GM21528 (cell line): Measurements from ENCODE around the gene DVL1.
"Not testable (repeated sequence)": the region's sequence is repeated elsewhere in the genome, so short reads cannot be mapped to it uniquely, and the experiment has no call there.

ENCODE experiments used
- ATAC-seq: cut with Tn5 transposase; IDR thresholded peaks from one replicate; pipeline ENCODE4 v1.9.1; 2021; ENCODE audit warnings: mild to moderate bottlenecking, moderate library complexity; ENCODE audit not compliant: unreplicated experiment, low FRiP score

DVL1 gene

GRCh38 chr1:1373815-1374588, 24.8 kb upstream of the DVL1 start:
- ATAC-seq, result no peak

- ATAC-seq, result no peak
Measured at GRCh38 chr1:1373051-1373814, 24.0 kb upstream of the DVL1 start.

DNA sequence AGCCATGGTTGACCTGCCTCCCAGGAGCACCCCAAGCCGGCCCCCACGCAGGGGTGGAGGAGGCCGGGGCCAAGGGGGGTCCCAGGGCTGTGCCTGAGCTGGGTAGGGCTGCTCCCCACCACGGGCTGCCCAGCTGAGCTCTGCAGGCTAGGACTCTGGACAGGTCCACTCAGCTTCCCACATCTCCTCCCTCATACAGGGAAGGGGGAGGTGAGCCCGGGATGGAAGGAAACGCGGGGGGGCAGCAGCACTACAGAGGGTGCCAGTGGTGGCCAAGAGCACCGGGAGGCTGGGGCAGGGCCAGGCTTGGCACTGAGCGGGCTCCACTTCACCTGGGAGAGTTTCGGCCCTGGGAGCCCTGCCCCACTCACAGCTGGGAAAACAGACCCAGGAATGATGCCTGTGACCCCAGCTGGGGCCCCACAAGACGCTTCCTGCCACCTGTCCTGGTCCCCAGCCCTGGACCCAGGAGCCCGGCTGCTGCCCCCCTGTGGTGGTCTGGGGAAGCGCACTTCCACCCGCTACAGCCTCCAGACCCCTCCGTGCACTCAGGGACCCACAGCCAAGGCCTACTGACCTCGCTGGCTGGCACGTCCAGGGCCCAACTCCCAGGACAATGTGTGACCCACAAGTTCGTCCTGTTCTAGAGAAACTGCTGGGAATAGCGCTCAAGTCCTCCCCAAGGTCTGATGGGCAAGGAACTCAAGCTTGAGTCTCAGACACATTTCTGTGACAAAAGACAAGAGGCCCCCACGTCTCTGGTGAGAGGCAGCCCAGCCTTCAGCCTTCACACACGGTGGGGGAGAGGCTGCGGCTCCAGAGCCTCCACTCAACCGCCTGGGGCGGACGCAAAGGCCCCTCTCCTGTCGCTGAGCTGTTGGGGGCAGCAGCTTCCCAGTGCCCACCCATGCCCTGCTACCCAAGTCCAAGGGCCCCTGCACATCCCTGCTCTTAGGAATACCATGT, 22.8 kb upstream of the DVL1 start:
- ATAC-seq, result no peak

GRCh38 chr1:1371364-1371745, 22.1 kb upstream of the DVL1 start:
- ATAC-seq, result no peak

DNA sequence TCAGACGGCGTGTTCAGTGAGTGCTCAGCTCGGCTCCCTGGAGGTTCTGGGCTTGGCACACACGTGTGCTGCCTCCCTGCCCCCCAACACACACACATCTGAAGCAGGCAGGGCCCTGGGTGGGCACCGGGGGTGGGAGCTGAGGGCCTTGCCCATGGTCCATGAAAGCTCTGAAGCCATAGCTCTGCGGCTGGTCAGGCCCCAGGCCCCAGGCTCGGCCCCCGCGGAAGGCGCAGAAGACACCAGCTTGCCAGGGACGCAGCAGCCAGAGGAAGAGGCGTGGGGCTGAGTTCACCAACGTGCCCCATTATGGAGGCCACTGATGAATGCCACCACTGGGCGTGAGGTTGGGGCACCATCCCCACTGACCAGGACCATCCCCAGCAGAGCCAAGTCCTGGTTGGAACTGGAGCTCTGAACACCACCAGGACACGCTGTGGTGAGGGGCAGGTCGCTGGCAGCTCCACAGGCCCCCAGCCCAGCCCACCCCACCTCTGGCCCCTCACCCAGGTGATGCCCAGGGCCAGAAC, 21.6 kb upstream of the DVL1 start:
- ATAC-seq, result no peak

DNA sequence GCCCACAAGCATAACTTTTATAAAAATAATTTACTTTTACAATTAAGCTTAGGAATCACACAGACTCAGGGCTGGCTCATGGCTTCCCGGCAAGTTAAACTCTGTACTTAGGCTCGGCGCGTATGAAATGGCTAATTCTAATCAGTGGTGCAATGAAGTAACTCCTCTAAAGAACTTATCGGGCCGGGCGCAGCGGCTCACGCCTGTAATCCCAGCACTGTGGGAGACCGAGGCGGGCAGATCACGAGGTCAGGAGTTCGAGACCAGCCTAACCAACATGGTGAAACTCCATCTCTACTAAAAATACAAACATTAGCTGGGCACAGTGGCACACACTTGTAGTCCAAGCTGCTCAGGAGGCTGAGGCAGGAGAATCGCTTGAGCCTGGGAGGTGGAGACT, 20.9 kb upstream of the DVL1 start:
- ATAC-seq, result not testable (repeated sequence)

DNA sequence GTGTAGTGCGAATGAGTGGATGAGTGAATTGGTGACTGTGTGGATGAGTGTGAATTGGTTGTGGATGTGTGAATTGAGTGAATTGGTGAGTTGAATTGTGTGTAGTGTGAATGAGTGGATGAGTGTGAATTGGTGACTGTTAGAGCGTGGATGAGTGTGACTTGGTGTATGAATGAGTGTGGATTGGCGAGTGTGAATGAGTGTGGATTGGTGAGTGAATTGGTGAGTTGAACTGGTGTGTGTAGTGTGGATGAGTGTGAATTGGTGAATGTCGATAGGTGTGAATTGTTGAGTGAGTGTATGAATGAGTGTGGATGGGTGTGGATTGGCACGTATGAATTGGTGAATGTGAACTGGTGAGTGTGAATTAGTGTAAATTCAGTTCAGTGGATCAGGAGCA, 18.1 kb upstream of the DVL1 start:
- ATAC-seq, result no peak

- no peak for ATAC-seq
Measured at GRCh38 chr1:1366699-1367066, 17.5 kb upstream of the DVL1 start.

- no peak for ATAC-seq
Measured at GRCh38 chr1:1365875-1366698, 16.9 kb upstream of the DVL1 start.

DNA sequence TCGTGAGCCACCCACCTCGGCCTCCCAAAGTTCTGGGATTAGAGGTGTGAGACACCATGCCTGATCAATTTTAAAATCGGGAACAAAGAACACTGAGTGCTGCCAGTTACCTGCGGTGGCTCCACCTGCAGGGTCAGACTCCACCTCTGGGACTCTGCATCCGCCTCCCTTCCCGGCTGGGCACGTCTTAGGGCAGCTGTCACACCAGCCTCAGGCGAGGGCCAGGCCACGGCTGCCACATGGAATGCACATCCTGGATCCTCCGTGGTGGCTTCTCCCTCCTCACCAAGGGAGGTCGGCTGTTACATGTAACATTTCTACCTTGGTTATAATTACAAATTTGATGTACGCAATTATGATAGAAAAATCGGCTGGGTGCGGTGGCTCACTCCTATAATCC, 15.0 kb upstream of the DVL1 start:
- no peak for ATAC-seq

GRCh38 chr1:1361982-1362423, 12.8 kb upstream of the DVL1 start:
- ATAC-seq, result no peak

GRCh38 chr1:1361233-1361981, 12.2 kb upstream of the DVL1 start:
- no peak for ATAC-seq

DNA sequence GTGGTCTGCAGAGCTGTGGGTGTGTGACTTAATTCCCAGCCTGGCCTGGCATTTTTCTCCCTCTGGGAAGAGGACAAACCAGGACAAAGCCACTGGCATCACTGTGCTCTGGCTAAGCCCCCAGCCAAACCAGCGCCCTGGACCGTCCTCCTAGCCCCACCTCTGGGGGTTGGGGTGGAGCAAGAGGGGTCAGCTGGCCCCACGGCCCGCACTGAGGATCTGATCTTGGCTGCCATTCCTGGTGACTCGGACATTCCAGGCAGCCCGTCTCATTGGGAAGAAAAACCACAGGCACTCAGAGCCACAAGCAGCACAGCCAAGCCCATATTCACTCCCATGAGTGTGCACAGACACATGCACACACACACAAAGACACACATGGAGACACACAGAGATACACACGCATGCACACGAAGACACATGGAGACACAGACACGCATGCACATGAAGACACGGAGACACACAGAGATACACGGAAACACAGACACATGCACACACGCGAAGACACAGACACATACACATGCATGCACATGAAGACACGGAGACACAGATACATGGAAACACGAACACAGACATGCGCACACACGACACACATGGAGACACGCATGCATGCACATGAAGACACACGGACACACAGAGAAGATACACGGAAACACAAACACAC, 11.4 kb upstream of the DVL1 start:
- no peak for ATAC-seq

GRCh38 chr1:1359664-1360468, 10.6 kb upstream of the DVL1 start:
- no peak for ATAC-seq

GRCh38 chr1:1359308-1359663, 10.1 kb upstream of the DVL1 start:
- ATAC-seq, result no peak

DNA sequence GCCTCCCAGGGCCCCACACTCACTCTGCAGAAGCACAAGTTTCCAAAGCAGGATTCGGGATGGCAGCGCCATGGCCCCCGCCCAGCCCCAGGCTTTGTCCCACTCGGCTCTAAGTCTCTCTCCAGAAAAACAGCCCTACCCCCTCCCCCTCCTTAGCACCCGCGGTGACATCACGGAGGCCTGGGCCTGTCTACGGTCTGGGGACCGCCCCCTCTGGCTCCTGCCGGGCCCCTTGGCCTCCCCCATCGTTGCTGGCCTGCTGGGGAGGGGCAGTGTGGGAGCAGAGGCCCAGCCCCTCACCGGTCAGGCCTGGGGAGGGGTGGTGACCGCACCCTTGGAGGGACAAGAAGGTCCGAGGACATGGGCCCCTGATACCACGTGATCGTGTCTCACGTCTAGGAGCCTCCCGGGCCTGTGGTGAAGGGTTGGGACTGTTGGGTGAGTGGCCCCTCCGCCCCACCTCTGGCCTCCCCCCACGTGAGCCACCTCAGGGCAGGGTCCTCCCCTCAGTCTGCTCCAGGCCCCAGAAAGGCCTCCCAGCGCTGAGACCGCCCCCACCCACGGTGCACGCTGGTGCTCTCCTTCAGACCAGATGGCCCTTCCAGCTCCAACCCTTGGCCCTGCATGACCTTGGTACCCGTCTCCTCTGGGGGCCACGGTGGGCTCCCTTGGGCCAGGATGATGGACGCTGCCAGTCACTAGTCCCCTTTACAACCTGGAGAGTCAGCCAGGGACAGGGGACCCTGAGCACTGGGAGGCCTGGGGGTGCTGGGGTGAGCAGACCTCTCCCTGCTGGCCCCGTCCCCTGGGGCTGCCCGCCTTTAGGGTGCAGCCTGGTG, 9.4 kb upstream of the DVL1 start, which contains the start of gene MXRA8:
Gene MXRA8 (minus strand): TSS at position 123 of the 839 bp plus-strand sequence. CDS start 51 bp downstream, at position 72.
- no peak for ATAC-seq
